ENCODE results near the gene ACOXL. TPM values are rescaled to one million over a fixed set of nuclear protein-coding genes. Genes with fewer than 3 reads are reported as not detected.

ACOXL gene
- total and polyA plus RNA-seq, 9 of the 15 experiments (the other 6 are each of a cell fraction or from before 2014, with no cell fraction given): 0.31 to 0.56 TPM; not detected in 7

- ChIA-PET POLR2A (interaction anchor here (0.6 to 2.0 kb wide), 2 partner anchors 25 to 95 kb away, joined by 3 to 6 read pairs; no protein-coding TSS in a partner anchor), CTCF (ENCODE audit: low intra/inter-chr PET ratio) (no interaction called here)
- FAIRE-seq (no peak), ATAC-seq (no peak; the same call in 2 of the 3 replicates), DNase-seq (ENCODE audit: extremely low read depth in 1 of 4, low spot score in 3 of 4) (no peak)
- Histone ChIP-seq H4K20me1 (replicated peaks; ENCODE audit: control insufficient read depth, insufficient read depth, low read length) (no peaks in the 10 kb centered on the region; the same call in 1 of the 2 replicates), H3K79me2 (ENCODE audit: control insufficient read depth, insufficient read depth, low read length) (peaks cover 20% of the 10 kb centered on the region; the same call in 2 of the 3 replicates), H3K9ac (ENCODE audit: insufficient read depth in 1 of 2, low read depth in 2 of 2, low read length in 2 of 2) (no peak overlapping the region), H3K4me2 (ENCODE audit: insufficient read depth, low read length) (no peak overlapping the region), H3K27ac (ENCODE audit: extremely low read depth, low read depth, low read length) (no peak overlapping the region), H3K4me1 (replicated peaks in 1 of 2; ENCODE audit: control insufficient read depth in 2 of 2, insufficient read depth in 2 of 2, low read length in 2 of 2) (peaks cover 0 to 6% of the 10 kb centered on the region in 2 experiments; a peak in 4 of 5 replicates), H3K36me3 (ENCODE audit: control insufficient read depth, insufficient read depth, low read length) (peaks cover 69% of the 10 kb centered on the region; the same call in 2 of the 3 replicates), H3K9me1 (ENCODE audit: control insufficient read depth, insufficient read depth, low read length) (no peaks in the 10 kb centered on the region), H3K27me3 (ENCODE audit: control insufficient read depth in 2 of 2, insufficient read depth in 2 of 2, low read length in 2 of 2) (no peaks in the 10 kb centered on the region), H3K4me3 (no peak overlapping the region), H2AFZ (ENCODE audit: low read depth, low read length) (no peak overlapping the region), H3K9me3 (replicated peaks; ENCODE audit: control insufficient read depth, insufficient read depth, low read depth, low read length) (no peaks in the 10 kb centered on the region)
- intact Hi-C loops (cut with micrococcal nuclease) (no loop called here), in situ Hi-C loops (cut with MboI) (no loop called here)
- 80% methylated on average over 10 of the region's 10 CpGs for WGBS (ENCODE audit: insufficient coverage, low coverage, missing lambda C conversion rate)
- BruUV-seq (replicated peaks): no TSS peak
- TF ChIP-seq HSF4 (CRISPR knock-in tag; IDR thresholded peaks at IDR 0.05; ENCODE audit: borderline replicate concordance) (no peak), MCM5 (IDR thresholded peaks at IDR 0.05; ENCODE audit: low read depth) (no peak), EWSR1 (IDR thresholded peaks at IDR 0.05; ENCODE audit: borderline replicate concordance, low read depth, partially characterized antibody) (no peak), SNRNP70 (optimal IDR thresholded peaks at IDR 0.05; ENCODE audit: low read depth, low read length) (no peak), ZNF586 (CRISPR knock-in tag; conservative IDR thresholded peaks at IDR 0.05) (no peak), MLX (CRISPR knock-in tag; conservative IDR thresholded peaks at IDR 0.05) (no peak), ARID2 (IDR thresholded peaks at IDR 0.05) (no peak), ZNF79 (CRISPR knock-in tag; IDR thresholded peaks at IDR 0.05; ENCODE audit: low read depth) (no peak), TARDBP (IDR thresholded peaks at IDR 0.05) (no peak), GATAD2A (IDR thresholded peaks at IDR 0.05) (no peak), E2F4 (CRISPR knock-in tag; IDR thresholded peaks at IDR 0.05; ENCODE audit: low read depth) (no peak), USF2 (CRISPR knock-in tag; IDR thresholded peaks at IDR 0.05) (no peak), ZNF778 (CRISPR knock-in tag; IDR thresholded peaks at IDR 0.05) (no peak), RFX7 (CRISPR knock-in tag; IDR thresholded peaks at IDR 0.05) (no peak), ZBTB17 (CRISPR knock-in tag; IDR thresholded peaks at IDR 0.05) (no peak), HES1 (IDR thresholded peaks at IDR 0.05; ENCODE audit: low read depth) (no peak), KLF1 (tag; IDR thresholded peaks at IDR 0.05) (no peak), ZNF780A (CRISPR knock-in tag; IDR thresholded peaks at IDR 0.05) (no peak), CREB3L1 (IDR thresholded peaks at IDR 0.05; ENCODE audit: borderline replicate concordance, low read depth) (no peak)
These were observed 410.9 kb downstream of the ACOXL start for GRCh38 chr2:111143107-111143842.

Measured in K562 (cell line).